ENCODE measurements around the gene ZSCAN5B.
"Not testable (repeated sequence)": the region's sequence is repeated elsewhere in the genome, so short reads cannot be mapped to it uniquely, and the experiment has no call there.

DNA sequence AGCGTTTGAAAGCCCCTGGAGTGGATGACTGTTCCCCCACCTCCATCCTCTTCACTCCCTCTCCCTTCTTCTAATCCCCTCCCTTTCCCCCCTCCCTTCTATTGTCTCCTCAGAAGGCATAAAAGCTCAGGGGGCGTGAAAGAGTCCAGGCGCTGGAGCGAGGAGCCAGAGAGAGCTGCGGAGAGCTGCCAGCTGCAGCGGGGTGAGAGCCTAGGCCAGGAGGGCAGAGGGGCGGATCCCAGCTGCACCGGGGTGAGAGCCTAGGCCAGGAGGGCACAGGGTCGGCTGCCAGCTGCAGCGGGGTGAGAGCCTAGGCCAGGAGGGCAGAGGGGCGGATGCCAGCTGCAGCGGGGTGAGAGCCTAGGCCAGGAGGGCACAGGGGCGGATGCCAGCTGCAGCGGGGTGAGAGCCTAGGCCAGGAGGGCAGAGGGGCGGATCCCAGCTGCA, 21.7 kb downstream of the ZSCAN5B start, which contains the start of gene GALP:
- TF ChIP-seq, protein P1, sequence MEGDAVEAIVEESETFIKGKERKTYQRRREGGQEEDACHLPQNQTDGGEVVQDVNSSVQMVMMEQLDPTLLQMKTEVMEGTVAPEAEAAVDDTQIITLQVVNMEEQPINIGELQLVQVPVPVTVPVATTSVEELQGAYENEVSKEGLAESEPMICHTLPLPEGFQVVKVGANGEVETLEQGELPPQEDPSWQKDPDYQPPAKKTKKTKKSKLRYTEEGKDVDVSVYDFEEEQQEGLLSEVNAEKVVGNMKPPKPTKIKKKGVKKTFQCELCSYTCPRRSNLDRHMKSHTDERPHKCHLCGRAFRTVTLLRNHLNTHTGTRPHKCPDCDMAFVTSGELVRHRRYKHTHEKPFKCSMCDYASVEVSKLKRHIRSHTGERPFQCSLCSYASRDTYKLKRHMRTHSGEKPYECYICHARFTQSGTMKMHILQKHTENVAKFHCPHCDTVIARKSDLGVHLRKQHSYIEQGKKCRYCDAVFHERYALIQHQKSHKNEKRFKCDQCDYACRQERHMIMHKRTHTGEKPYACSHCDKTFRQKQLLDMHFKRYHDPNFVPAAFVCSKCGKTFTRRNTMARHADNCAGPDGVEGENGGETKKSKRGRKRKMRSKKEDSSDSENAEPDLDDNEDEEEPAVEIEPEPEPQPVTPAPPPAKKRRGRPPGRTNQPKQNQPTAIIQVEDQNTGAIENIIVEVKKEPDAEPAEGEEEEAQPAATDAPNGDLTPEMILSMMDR (conservative IDR thresholded peaks at IDR 0.05; ENCODE audit: low read depth, low read length), result not testable (repeated sequence)
- TF ChIP-seq EZH2phosphoT487 (IDR thresholded peaks at IDR 0.05; ENCODE audit: borderline replicate concordance, low read length), result not testable (repeated sequence)

Data from PC-3 (cell line).